Measurements from ENCODE around the gene MAMLD1.

- TF ChIP-seq CTCF (conservative IDR thresholded peaks at IDR 0.05; ENCODE audit: low read depth, low read length) (0 out of 2 replicates have a peak, but pooled peaks have one; percentile 14), EZH2 (IDR thresholded peaks at IDR 0.05; ENCODE audit: borderline replicate concordance, low read depth, low read length, poor library complexity, severe bottlenecking) (no peak)
Measured at GRCh38 chrX:150405576-150405975, 42.5 kb downstream of the MAMLD1 start.
